ENCODE results near the gene SLC66A2.

- no peak for TF ChIP-seq CTCF (conservative IDR thresholded peaks at IDR 0.05; ENCODE audit: low read depth, low read length)
- no peak for TF ChIP-seq EZH2phosphoT487 (IDR thresholded peaks at IDR 0.05; ENCODE audit: borderline replicate concordance, low read length)
- no peak for TF ChIP-seq EZH2 (IDR thresholded peaks at IDR 0.05; ENCODE audit: low read length, unreplicated experiment)
Observed at GRCh38 chr18:79855147-79855933, 96.1 kb downstream of the SLC66A2 start.
